ENCODE results near the gene UQCR10.

Gene UQCR10

GRCh38 chr22:29767171-29768051, at the start of gene UQCR10:
Gene UQCR10, plus strand, starts transcription at chr22:29767369. Its CDS starts 30 bp downstream, at chr22:29767399.
- peak; percentile 97 for DNase-seq

- no peak for DNase-seq
Observed at GRCh38 chr22:29717789-29718188, 49.4 kb upstream of the UQCR10 start.

GRCh38 chr22:29718949-29719898, 47.9 kb upstream of the UQCR10 start:
- no peak for DNase-seq

- no peak for DNase-seq
Observed at GRCh38 chr22:29719899-29720645, 47.1 kb upstream of the UQCR10 start, which contains the start of gene CABP7. Gene CABP7, plus strand, starts transcription at chr22:29720003. Its CDS starts 422 bp downstream, at chr22:29720425.

GRCh38 chr22:29720811-29721323, 46.3 kb upstream of the UQCR10 start:
- no peak for DNase-seq

GRCh38 chr22:29722151-29722550, 45.0 kb upstream of the UQCR10 start:
- DNase-seq, result no peak

GRCh38 chr22:29722587-29722986, 44.6 kb upstream of the UQCR10 start:
- DNase-seq, result no peak

- DNase-seq, result no peak
Observed at GRCh38 chr22:29723766-29724165, 43.4 kb upstream of the UQCR10 start.

- no peak for DNase-seq
Observed at GRCh38 chr22:29724843-29725242, 42.3 kb upstream of the UQCR10 start.

- DNase-seq, result no peak
Observed at GRCh38 chr22:29726106-29726505, 41.1 kb upstream of the UQCR10 start.

- no peak for DNase-seq
Observed at GRCh38 chr22:29726512-29727130, 40.5 kb upstream of the UQCR10 start.

GRCh38 chr22:29727131-29727523, 40.0 kb upstream of the UQCR10 start:
- peak; percentile 34 for DNase-seq

- no peak for DNase-seq
Observed at GRCh38 chr22:29729161-29729560, 38.0 kb upstream of the UQCR10 start.

- no peak for DNase-seq
Observed at GRCh38 chr22:29731058-29731850, 35.9 kb upstream of the UQCR10 start.

- DNase-seq, result no peak
Observed at GRCh38 chr22:29732883-29733282, 34.3 kb upstream of the UQCR10 start.

GRCh38 chr22:29733362-29734201, 33.6 kb upstream of the UQCR10 start:
- DNase-seq, result no peak

GRCh38 chr22:29734406-29734805, 32.8 kb upstream of the UQCR10 start:
- no peak for DNase-seq

- DNase-seq, result no peak
Observed at GRCh38 chr22:29734838-29735237, 32.3 kb upstream of the UQCR10 start.

GRCh38 chr22:29735416-29735815, 31.8 kb upstream of the UQCR10 start:
- DNase-seq, result no peak
